CD4-positive, alpha-beta T cell treated with Interleukin-6 for 4 hours (primary cell): Measurements from ENCODE around the gene ASB6.
"Not testable (repeated sequence)": the region's sequence is repeated elsewhere in the genome, so short reads cannot be mapped to it uniquely, and the experiment has no call there.

ENCODE experiments used
- DNase-seq: peaks from one replicate; pipeline ENCODE4 v3.0.0-alpha.2; 2020; ENCODE audit warnings: mixed read lengths

Gene ASB6

DNA sequence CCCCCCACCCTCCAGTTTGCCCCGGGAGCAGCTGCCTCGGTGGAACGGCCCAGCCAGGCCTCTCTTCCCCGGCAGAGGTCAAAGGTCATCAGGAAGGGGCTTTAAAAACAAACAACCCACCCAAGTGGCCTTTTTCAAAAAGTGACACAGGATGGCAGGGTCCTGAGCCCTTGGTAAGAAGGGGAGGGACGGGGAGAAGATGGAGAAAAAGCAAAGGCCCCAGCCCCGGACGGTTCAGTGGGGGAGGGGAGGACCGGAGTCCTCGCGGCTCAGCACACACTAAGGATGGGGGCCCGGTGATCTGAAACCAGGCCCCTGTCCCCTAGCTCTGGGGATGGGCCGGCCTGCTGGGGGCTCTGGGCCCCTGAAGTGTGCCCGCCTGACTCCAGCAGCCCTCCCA, 24.6 kb upstream of the ASB6 start:
- DNase-seq = no peak

DNA sequence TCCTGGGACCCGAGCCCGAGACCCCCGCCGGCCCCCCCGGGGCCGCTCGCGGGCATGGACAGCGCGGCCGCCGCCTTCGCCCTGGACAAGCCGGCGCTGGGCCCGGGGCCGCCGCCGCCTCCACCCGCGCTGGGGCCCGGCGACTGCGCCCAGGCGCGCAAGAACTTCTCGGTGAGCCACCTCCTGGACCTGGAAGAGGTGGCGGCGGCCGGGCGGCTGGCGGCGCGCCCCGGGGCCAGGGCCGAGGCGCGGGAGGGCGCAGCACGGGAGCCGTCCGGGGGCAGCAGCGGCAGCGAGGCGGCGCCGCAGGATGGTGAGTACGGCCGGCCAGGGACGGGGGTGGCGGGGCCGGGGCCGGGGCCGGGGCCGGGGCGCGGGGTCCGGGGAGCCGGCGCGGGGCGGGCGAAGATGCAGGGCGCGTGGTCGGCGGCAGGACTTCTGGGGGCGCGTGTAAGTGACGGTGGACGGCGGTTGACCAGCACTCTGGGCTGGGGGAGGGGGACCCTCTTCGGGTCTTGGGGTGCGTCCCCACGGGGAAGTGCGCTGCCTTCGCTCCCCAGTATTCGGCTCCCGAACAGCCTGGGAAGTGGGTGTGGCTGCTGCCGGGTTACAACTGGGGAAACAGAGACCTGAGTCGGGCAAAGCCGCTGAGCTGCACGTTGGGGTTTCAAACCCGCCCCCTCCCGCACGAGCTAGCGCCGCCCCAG, 24.0 kb upstream of the ASB6 start:
- no peak for DNase-seq

- DNase-seq = peak; percentile 23
Measured at GRCh38 chr9:129665389-129665775, 23.4 kb upstream of the ASB6 start, which contains the start of gene PRRX2. PRRX2 (plus strand) TSS chr9:129665647; CDS start chr9:129665868, 221 bp downstream.

GRCh38 chr9:129664746-129665388, 22.9 kb upstream of the ASB6 start:
- DNase-seq = no peak

- not testable (repeated sequence) for DNase-seq
Measured at GRCh38 chr9:129662239-129662638, 20.3 kb upstream of the ASB6 start.

DNA sequence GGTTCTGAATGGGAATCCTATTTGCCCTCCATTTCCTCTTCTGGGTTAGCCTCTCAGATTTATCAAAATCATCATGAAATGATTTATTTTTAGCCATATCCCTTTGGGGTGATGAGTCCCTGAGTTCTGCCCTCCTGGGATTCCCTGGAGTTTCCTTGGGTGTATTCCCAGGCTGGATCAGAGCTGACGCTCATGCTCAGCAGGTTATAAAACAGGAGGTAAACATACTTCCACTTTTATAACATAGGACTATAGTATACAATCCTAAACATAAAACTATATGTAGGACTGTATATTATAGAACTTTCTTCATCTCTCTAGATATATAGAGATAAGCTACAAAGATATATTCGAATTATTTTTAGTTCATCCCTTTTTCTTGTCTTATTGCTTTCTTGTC, 19.1 kb upstream of the ASB6 start:
- no peak for DNase-seq

DNA sequence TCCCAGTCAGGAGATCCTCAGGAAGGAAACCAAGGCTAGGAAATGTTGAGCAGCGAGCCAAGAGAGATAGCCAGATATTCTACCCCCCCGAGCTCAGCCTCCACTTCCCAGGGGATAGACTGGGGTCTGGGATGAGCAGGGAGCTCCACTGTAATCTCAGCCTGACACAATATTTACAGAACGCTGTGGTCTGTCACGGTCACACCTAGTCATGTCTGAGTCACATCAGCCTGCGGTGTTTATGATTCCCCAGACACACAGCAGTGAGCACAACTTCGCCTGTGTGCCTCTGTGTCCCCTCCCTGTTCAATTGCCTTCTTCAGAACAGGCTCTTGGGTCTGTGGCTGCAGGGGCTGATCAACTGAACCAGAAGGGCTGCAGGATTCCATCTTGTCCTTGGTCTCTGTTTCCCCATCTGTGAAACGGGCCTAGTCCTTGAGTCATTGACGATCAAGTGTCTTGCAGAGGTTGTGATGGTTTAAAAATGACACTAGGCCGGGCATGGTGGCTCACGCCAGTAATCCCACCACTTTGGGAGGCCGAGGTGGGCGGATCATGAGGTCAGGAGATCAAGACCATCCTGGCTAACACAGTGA, 14.9 kb upstream of the ASB6 start:
- DNase-seq = no peak

- no peak for DNase-seq
Measured at GRCh38 chr9:129655696-129656095, 13.7 kb upstream of the ASB6 start.

GRCh38 chr9:129655154-129655553, 13.2 kb upstream of the ASB6 start:
- no peak for DNase-seq

DNA sequence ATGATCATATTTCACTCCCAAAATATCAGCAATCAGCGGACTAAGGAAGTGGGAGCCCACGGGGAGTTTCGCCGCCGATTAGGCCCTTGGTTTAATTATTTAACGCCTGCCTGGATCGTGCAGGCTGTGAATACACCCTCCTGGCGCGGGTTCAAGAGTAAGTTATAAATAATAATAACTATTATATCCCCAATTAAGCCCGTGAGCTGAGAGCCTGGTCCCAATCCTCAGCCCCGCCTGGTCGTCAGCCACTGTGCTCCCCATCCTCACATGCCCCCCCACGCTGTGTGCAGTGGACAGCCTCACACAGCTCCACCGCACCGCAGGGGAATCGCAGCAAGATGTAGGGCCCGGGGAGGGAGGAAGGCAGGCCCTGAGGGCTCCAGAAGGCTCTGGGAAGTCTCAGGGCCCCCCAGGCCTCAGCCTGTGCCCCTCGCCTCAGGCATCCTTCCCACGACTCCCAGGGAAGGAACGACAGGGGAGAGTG, 12.6 kb upstream of the ASB6 start:
- no peak for DNase-seq

DNA sequence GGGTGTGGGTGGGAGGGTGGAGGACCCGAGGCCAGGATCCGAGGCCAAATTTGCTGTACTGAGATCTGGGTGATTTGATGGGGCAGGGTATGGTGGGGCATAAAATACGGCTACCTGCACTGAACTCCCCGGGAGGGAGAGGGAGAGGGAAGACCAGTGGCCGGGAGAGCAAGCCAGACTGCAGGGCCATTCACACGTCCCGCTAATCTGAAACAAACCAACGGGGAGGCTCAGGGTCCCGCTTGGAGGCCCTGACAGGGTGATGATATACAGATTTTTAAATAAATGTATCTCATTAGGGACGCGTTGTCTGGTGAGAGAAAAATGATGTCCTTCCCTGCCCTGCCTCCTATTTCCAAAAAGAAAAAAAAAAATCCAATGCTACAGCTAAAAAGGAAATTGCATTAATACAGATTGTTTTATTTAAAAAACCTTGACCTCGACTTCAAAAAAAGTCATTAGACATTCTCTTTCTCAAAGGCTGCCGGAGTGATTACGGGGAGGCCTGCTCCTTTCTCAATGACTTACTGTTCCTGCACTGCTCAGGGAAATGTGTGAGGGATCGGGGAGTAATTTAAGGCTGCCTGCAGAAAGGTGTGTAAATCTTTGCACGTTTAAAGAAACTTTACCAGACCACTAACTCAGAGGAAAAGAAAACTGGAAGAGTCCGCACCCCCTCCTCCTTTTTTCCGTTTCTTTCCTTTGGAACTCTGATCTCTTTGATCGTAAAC, 12.0 kb upstream of the ASB6 start:
- DNase-seq = no peak

- no peak for DNase-seq
Measured at GRCh38 chr9:129650680-129651235, 8.8 kb upstream of the ASB6 start.

DNA sequence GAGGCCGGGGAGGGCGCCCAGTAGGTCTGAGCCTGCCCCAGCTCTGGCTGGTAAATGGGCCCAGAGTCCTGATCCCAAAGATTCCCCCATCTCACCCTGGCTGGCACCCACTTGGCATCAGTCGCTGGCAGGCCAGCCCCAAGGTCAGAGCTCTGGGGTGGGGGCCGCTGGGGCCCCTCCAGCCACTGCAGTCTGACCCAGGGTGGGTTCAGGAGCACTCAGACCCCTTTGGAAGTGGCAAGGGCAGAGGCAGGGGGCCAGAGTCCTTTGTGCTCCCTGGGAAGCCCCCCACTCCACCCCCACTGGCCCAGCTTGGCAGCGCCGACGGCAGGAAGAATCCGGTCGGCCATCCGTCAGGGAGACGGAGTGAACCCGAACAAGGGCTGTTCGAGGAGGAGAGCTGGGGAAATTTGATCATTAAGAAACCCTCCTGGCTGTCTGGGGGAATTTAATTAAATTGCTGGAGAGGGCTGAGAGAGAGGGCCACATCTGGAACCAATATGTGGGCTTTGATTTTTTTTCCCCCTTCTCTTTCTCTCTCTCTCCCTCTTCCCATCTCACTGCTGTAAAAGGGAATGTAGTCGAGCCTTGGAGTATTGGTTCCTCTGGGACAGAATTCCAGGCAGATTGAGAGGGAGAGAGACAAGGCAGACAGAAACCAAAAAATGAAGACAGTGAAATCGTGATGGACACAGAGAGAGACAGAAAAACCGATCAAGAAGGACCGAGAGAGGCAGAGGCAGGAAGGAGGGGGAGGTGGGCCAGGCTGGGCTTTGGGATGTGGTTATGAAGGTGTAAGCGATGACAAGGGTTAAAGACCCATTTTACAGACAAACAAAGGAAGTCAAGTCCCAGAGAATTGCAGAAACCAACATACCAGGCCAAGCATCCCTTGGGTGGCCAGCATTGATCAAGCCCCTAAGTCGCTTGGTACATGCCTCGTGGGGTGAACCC, 8.1 kb upstream of the ASB6 start:
- no peak for DNase-seq

GRCh38 chr9:129648764-129649115, 6.8 kb upstream of the ASB6 start:
- DNase-seq = no peak

DNA sequence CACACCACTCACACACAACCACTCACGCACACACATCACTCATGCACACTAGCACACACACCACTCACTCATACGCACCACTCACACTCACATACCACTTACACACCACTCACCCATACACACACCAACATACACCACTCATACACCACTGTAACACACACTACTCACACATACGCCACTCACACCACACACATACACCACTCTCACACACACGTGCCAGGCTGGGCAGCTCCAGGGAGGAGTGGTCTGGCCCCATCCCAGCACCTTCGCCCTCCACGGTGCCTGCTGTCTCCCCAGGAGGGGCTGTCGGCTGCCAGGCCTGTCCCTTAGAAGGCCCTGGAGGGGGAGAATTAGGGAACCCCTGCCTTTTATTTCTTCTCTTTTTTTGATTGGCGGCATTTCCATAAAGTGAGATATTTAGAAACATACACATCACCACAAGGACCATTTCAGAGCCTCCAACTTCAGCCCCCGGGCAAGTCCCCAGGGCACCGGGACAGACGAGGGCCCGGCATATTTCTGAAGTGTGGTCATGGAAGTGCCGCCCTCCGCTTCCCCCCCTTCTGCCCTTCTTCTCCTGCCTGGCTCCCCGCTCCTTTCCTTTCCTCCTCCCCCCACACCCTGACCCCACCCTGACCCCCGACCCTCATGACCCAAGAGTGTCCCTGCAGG, 6.3 kb upstream of the ASB6 start:
- no peak for DNase-seq

GRCh38 chr9:129647635-129648034, 5.7 kb upstream of the ASB6 start:
- DNase-seq = no peak

GRCh38 chr9:129646654-129647053, 4.7 kb upstream of the ASB6 start:
- DNase-seq = no peak

- no peak for DNase-seq
Measured at GRCh38 chr9:129646252-129646651, 4.3 kb upstream of the ASB6 start.

DNA sequence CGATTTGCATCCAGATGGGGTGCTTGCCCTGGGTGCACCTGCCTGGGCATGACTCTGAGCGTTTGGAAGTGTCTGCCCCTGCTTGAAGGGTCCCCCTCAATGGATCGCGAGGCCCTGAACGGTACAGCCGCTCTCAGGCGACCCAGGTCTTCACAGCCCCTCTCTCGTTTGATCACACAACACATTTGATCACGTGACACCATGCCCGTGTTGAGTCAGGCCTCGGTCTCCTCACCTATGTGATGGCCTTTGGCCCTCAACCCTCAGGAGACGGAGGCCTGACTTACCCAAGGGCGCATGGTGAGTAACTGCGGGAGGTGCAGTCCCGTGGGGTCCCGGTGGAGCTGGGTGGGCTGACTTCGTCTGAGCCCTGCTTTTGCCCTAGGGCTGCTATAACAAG, 3.0 kb upstream of the ASB6 start:
- no peak for DNase-seq

- DNase-seq = no peak
Measured at GRCh38 chr9:129644365-129644764, 2.4 kb upstream of the ASB6 start.

DNA sequence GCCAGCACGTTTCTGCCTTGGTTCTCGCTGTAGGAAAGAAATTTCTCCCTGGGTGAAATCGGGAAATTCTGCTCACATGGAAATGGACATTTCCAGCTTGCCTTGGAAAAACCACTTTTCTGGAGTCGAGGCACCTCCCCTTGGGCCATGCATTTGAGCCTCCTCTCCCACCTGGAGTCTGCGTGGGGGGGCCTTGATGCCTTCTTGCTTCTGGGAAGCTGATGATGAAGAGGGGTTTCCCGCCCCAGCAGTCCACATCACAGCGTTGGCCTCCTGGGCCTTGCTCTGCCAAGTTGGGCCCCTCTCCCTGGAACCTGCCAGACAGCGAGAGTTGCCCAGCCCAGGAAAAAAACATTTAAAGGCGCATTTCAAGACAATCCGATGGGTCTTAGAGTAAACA, 1.8 kb upstream of the ASB6 start:
- no peak for DNase-seq
